HG02884 (cell line): ENCODE results near the gene GGA2.
"Not testable (repeated sequence)": the region's sequence is repeated elsewhere in the genome, so short reads cannot be mapped to it uniquely, and the experiment has no call there.

Source experiments
- ATAC-seq: cut with Tn5 transposase; IDR thresholded peaks from one replicate; pipeline ENCODE4 v1.9.1; 2021; ENCODE audit warnings: mild to moderate bottlenecking, moderate library complexity; ENCODE audit not compliant: unreplicated experiment

Gene GGA2

GRCh38 chr16:23510164-23510914 lies at the start of gene GGA2:
Gene GGA2, minus strand, starts transcription at chr16:23510494. Its CDS starts 83 bp downstream, at chr16:23510411.
- peak; percentile 76 for ATAC-seq

- ATAC-seq, result peak; percentile 7
These were observed 47.7 kb upstream of the GGA2 start for GRCh38 chr16:23557779-23558702.

GRCh38 chr16:23556881-23557778 lies 46.8 kb upstream of the GGA2 start, which contains the start of the genes EARS2 and UBFD1:
Gene EARS2, minus strand, starts transcription at chr16:23557350. Its CDS starts 7 bp downstream, at chr16:23557343.
Gene UBFD1, plus strand, starts transcription at chr16:23557727. Its CDS starts 16 bp downstream, at chr16:23557743.
- ATAC-seq, result peak; percentile 90

GRCh38 chr16:23554536-23554935 lies 44.2 kb upstream of the GGA2 start:
- no peak for ATAC-seq

GRCh38 chr16:23552161-23552560 lies 41.9 kb upstream of the GGA2 start:
- ATAC-seq, result no peak

- ATAC-seq, result no peak
These were observed 39.6 kb upstream of the GGA2 start for GRCh38 chr16:23549938-23550337.

- ATAC-seq, result no peak
These were observed 34.1 kb upstream of the GGA2 start for GRCh38 chr16:23544436-23544835.

- not testable (repeated sequence) for ATAC-seq
These were observed 30.5 kb upstream of the GGA2 start for GRCh38 chr16:23540817-23541178.

- no peak for ATAC-seq
These were observed 29.9 kb upstream of the GGA2 start for GRCh38 chr16:23539984-23540816.

GRCh38 chr16:23538919-23539278 lies 28.6 kb upstream of the GGA2 start:
- no peak for ATAC-seq

GRCh38 chr16:23537390-23537789 lies 27.1 kb upstream of the GGA2 start:
- ATAC-seq, result no peak

GRCh38 chr16:23535901-23536300 lies 25.6 kb upstream of the GGA2 start:
- ATAC-seq, result no peak

- no peak for ATAC-seq
These were observed 24.9 kb upstream of the GGA2 start for GRCh38 chr16:23534868-23535860.

- no peak for ATAC-seq
These were observed 22.2 kb upstream of the GGA2 start for GRCh38 chr16:23532448-23532847.

GRCh38 chr16:23530062-23530461 lies 19.8 kb upstream of the GGA2 start:
- ATAC-seq, result no peak

GRCh38 chr16:23528644-23529310 lies 18.5 kb upstream of the GGA2 start:
- no peak for ATAC-seq

- no peak for ATAC-seq
These were observed 17.8 kb upstream of the GGA2 start for GRCh38 chr16:23527961-23528643.

GRCh38 chr16:23524886-23525285 lies 14.6 kb upstream of the GGA2 start:
- no peak for ATAC-seq
